GF-D8 (cell line): ENCODE data around the gene TSPYL6.

Experiments used
- DNase-seq: peaks from one replicate; lab custom pipeline; 2025; lab: John Stamatoyannopoulos, UW

TSPYL6 gene

DNA sequence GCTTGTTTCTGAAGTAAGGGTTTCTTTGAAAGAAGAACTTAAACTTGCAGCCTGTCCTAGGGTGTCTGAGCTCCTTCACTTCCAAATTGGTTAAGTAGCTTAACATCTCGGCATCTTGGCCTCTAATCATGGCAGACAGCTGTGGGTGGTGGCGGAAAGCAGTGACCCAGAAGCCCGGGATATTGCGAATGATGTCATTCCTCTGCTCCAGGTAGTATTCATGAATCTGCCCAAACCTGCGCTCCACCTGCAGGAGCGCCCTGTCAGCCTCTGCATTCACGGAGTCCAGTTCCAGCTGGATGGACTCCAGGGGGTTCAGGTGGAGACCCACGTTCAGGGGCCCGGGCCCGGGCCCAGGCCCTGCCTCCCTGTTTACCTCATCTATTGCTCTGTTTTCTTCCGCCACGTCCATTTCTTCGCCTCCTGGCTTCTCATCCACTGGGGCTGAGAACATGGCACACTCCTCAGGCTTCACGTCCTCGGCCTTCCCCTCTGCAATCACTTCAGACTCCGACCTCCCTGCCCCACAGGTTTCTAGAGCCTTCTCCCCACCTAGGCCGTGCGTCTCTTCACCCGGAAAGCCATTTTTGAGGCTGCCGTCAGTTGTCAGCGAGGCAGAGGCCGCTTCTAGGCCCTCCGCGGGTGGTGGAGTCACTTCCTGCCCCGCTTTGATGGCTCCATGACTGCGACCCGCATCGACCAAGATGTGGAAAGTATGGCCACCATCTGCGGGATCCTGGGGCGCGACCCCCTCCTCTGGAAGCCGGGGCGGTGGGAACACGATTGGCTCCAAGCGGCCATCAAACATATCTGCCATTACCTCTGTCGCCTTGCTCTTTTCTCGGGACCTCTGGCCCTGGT is 569 bp downstream of the TSPYL6 start:
- no peak for DNase-seq

DNA sequence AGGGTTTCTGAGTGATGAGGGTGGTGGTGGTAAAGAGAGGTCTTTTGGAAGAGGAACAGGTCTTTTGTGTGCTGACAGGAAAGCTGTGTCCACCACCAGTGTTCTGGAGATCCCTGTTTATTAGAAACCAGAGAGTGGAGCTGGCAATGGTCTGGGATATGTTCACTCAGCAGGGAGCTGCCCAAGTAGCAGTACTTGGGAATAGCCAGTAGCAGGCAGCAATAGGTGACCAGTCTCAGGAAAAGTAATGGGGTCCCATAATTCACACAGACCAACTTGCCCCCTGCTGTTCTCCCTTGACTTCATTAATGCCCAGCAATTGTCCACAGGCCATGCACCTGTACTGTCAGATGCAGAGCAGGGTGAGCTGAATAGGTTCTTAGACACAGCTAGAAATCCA is 1.8 kb downstream of the TSPYL6 start:
- DNase-seq, result no peak

DNA sequence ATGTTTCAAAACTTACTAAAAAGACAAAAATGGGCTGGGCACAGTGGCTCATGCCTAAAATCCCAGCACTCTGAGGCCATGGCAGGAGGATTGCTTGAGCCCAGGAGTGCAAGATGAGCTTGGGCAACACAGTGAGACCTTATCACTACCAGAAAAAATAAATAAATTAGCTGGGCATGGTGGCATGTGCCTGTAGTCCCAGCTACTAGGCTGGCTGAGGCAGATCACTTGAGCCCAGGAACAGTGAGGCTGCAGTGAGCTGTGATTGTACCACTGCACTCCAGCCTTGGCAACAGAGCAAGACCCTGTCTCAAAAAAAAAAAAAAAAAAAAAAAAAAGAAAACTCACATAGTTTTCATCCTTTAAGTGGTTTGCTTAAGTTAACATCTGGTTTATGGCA is 6.4 kb downstream of the TSPYL6 start:
- no peak for DNase-seq

DNA sequence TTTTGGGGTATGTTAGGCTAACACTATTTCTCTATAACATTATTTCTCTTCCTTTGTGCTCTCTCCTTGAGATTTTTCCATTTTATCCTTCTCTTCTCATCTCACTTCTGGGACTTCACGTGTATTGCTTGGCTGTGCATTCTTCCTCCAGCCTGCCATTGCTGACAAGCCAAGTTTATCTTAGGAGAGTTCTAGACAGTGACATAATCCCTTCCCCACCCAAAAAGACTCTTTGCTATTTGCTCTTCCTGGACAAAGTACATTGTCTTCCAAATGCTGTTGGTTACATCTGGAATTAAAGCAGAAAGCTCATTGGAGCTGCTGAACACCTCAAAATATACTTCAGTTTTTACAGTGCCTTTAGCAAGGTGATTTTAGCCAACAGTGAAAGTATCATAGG is 8.9 kb downstream of the TSPYL6 start:
- DNase-seq, result no peak

DNA sequence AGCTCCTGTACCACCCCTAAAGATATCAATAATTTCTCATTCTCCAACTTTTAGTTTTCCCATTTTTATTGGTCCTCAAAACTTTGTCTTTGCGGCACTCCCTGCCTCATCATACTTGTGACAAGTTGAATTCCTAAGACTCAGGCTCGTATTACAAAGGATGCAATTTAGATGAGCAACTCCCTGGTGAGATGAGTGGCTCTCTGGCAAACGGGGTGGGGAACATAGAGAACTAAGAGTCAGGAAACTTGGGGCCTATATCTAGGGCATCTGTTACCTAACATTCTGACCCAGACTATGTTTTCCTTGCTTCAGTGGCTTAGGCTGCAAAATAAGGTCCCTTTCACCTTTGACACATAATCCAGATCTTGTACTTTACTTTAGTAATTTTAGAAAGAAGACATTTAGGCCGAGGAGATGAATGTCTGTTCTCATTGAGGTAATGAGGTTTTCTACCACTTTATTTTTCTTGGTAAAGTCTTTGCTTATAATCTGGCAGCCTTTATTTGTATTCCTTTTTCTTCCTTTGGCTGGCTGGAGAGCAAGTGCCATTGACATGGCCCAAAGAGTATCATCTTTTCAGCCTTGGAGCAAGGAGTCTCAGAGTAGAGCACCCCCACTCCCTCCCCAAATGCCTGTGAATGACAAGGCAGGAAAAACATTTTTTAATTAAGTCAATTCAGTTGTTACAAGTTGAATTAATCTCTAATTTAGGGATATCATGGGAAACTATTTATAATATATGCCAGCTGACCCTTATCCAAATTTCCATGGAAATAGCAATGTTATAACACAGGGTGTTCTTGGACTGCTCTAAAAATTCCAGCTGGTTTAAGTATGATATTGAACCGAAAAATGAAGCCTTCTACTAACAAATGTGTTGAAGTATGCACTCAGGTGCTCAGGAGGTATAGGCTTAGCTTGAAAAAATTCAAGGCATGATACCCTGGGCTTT is 15.2 kb downstream of the TSPYL6 start:
- no peak for DNase-seq

DNA sequence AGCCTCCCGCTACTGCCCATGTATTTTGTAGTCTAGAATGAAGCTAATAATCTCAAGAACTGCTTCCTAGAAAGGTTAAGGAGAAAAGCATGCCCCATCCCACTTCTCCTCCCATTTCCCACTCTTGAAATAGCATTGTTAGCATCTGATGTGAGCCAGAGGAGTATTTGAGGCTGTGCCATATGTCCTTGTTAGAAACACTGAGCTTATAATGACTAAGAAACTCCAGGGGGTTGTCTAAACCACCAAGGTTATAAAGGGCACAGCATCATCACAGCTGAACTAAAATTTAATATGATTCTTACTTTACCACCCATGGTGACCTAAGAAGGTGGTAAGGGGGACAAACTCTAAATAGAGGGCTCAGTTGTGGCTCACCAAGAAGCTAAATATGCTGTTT is 16.6 kb downstream of the TSPYL6 start:
- no peak for DNase-seq

DNA sequence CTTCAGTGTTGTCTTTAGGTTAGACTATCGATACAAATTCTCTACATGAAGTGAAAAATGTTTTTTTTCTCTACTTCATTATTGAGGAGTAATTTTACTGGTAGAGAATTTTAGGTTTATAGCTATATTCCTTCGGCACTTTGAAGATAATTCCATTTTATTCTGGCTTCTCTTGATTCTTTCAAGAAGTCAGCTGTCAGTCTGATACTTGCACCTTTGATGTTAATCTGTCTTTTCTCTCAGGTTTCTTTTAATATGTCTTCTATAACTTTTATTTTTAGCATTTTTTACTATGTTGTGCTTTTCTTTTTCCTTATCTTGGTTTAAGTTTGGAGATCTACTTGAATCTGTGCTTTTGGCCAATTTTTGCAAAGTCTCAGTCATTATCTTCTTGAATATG is 18.6 kb downstream of the TSPYL6 start:
- DNase-seq, result no peak

DNA sequence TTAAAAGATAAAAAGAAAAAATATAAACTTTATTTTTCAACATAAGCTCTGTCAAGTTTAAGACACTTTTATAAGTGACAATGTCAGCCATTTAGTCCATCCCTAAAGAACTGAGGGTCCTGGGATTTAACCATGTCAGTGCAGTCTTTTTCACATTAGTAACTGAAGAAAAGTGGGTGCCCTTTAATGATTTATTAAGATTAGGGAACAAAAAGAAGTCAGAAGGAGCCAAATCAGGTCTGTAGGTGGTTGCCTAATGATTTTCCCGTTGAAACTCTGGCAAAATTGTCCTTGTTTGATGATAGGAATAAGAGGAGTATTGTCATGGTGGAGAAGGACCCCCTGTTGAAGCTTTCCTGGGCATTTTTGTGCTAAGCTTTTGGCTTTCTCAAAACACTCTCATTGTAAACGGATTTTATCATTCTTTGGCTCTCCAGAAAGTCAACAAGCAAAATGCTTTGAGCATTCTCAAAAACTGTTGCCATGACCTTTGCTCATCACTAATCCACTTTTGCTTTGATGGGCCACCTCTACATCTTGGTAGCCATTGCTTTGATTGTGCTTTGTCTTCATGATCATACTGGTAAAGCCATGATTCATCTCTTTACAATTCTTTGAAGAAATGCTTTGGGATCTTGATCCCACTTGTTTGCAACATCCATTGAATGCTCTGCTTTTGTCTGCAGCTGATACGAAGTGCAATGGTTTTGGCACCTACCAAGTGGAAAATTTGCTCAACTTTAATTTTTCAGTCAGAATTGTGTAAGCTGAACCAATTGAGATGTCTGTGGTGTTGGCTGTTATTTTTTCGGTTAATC is 22.0 kb downstream of the TSPYL6 start:
- no peak for DNase-seq

DNA sequence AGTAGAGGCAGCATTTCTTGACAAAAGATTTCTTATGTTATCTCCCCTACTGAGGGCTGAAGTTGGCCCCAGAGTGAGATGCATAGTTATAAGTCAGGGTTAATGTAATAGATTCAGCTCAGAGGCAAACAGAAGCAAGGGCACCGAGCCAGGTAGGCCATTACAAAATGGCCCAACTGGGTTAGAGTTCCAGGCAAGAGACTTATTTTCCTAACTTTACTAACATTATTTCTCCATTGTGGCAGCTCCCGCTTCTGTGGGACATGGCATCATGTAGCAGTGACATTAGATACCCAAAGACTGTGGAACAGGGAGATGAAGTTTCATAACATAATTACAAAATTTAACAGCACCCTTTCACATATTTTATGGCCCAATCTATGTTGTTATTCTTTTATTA is 27.1 kb downstream of the TSPYL6 start:
- DNase-seq, result no peak

DNA sequence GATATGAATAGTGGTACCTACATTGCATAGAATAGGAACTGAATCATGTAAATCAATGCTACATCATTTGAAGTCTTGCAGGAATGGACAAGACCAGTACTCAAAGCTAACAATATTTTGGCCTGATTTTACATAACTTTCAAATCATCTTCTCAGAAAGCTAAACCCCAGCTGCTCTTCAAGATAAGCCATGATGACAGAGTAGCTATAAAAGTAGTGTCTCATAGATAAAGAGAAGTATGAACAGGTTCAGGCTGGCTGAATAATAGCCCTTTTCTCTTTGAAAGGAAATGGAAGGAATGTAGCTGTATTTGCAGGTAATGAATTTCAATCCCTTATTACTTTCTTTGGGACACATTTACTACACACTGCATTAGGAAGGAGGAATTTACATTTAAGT is 28.2 kb downstream of the TSPYL6 start:
- DNase-seq, result no peak

DNA sequence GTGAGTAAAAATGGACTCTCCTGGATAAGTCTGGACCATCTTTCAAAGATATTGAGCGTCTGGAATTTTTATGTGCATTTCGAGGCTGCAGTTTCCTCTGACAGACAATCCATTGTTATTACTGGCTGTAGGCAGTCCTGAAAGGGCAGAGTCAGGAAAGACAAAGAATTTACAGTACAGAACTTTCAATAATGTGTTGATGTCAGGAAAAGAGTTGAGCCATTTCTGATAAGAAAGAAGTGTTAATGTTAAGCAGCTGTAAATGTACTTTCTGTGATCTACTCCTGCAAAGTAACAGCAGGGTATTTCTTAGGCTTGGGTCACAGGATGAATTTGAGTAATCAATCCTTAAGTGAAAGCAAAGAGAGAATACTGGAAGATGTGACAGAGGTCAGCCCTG is 29.8 kb downstream of the TSPYL6 start:
- DNase-seq, result no peak

DNA sequence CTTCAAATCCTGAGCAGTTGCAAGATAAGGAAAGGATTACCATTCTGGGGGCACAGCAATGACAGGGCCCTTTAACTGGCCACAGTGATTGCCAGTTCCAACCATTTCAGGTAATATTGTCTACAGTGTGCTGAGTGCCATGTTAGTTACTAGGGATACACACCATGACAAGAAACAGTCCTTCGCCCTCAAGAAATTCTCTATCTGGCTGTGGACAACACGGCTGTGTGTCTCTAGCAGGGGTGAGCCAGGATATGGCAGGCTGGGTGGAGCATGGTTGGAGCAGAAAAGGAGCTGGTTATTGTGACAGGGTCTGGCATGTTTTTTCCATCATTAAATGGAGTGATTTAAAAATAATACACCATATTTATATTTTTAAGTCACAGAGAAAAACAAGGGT is 31.0 kb downstream of the TSPYL6 start:
- no peak for DNase-seq

DNA sequence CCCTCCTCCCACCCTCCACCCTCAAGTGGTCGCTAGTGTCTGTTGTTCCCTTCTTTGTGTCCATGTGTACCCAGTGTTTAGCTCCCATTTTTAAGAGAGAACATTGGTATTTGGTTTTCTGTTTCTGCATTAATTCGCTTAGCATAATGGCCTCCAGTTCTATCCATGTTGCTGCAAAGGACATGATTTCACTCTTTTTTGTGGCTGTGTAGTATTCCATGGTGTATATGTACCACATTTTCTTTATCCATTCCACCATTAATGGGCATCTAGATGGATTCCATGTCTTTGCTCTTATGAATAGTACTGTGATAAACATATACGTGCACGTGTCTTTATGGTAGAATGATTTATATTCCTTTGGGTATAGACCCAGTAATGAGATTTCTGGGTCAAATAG is 42.9 kb downstream of the TSPYL6 start:
- no peak for DNase-seq

DNA sequence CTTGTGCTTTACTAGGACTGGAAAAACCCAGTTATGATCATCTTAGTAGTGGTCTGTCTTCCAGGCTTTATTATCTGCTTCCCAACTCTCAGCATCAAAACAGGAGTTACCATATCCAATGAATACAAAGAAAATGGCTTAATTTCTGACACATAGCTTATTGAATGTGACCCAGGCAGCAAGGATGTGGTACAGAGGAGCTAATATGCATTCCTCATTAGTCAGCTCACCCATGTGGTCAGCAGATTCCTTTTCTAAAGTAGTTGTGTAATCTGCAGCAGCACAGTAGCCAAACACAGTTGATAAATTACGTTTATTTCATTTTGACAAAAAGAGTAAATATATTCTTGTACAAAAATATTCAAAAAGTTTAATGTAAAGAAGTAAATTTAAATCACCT is 43.6 kb downstream of the TSPYL6 start:
- DNase-seq, result no peak

DNA sequence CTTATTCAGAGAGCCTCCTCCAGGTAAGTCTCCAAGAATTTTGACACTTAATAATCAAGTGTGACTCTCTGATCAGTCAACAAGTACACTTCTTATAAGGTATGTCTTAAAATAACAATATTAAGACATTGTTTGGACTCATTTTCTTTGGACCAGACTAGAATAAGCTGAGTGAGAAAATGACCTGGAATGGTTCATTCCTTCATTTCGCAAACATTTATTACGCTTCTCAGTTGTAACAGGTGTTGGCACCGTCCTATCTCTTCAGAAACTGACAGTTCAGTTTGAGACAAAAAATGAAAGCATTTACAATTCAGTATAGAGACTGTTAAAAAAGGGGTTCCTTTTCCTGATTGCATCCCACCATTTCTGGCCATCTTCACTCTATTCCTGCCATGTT is 46.6 kb downstream of the TSPYL6 start:
- no peak for DNase-seq

DNA sequence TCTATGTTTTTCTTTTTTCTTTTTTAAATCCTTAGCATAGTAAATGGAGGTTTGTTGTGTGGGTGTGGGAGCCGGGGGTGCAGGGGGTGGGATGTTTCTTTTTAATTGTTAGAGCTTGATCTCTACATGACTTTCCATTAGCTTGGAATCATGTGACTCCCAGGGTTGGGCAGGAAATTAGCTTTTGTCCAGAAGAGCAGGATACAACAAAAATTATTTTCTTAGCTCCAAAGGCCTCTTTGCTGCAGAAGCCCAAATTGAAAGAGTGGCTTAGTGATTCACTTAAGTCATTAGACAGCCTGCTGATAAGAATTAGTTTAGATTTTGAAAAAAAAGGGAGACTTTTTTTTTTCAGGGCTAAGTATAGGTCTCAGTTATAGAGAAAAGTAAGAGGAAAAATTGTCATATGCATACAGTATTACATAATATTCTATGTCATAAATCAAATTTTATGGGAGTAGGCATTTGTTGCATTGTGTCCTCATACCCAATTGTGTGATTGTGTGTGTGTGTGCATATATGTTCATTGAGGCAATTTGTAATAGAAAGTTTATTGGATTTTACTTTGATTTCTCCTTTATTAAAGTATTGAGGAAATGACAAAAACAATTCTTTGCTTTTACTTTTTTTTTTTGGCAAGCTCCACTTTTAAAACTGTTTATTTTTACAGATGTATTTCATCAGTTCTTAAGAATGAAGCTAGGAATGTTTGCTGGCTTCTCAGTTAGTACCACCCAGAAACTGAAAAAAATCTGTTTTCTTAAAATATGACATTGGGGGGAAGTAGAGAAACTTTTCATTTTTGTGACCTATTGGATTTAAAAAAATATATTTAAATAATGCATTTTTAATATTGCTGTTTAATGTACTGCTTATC is 47.4 kb downstream of the TSPYL6 start:
- peak; percentile 9 for DNase-seq

DNA sequence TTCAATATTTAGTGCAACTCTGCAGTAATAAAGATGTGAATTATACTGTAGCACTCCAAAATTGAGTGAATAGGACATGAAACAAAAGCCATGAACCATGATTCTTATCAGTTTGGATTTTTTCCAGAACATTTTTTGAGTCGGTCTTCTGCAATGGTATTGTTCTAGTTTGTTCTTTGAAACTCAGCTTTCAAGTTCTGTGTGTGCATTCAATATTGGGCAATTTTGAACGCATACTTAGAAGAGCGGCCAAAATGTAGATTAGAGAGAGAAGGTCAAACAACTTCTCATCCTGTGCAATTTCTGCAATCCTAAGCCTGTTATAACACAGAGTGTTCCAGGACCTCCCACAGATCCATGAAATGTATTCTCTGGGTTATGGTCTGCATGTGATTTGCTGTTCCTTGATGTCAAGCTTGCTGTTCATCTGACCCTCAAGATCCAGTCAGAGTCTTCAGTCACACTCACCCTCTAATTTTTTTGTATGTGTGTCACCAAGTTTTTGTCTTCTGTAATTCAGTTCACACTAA is 48.3 kb downstream of the TSPYL6 start:
- DNase-seq, result no peak

DNA sequence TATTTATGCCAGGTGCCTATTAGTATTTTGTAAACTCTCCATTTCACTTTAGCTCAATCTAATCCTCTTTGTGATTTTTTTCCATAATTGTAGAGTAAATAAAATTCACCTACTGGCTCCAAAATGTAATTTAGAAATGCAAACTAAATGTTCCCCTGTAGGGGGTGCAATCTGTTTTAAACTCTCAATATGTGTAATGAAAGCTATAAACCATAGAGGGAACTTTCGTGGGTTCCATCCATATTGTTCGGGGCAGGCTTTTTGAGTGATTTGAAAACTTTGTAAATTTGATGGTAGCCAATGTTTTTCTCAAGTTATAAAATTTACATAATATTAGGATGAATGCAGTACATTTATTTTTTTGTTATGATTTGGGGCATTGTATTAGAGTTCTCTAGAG is 49.4 kb downstream of the TSPYL6 start:
- no peak for DNase-seq

DNA sequence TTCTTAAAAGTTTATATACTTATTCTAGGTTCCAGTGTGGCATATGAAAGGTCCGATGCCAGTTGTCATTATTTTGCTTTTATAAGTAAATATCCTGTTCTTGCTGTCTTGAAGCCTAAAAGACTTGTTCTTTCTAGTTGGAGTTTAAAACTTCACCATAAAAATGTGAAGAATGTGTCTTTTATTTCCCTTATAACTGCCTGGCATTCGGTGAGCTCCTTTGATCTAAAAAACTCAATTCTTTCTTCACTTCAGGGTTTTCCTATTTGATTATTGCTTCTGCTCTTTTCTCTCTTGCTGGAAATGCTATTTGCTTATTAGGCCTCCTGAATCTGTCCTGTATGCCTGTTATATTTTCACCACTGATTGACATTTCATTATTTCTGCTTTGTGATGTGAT is 51.6 kb downstream of the TSPYL6 start:
- no peak for DNase-seq
